ENCODE data around the gene LMF2.
A peak's percentile ranks its signal among the peaks of the same experiment; 100 is the strongest.
"Not testable (repeated sequence)": the region's sequence is repeated elsewhere in the genome, so short reads cannot be mapped to it uniquely, and the experiment has no call there.

The LMF2 gene

DNA sequence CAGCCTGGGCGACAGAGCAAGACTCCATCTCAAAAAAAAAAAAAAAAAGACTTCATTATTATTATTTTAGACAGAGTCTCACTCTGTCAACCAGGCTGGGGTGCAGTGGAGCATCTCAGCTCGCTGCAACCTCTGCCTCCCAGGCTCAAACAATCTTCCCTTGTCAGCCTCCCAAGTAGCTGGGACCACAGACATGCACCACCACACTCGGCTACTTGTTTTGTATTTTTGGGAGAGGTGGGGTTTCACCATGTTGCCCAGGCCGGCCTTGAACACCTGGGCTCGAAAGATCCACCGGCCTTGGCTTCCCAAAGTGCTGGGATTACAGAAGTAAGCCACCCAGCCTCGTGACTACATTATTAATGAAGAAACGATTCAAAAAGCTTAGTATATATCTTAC, 27.6 kb upstream of the LMF2 start:
- DNase-seq (ENCODE audit: low read depth) = no peak

GRCh38 chr22:50533856-50534711, 26.6 kb upstream of the LMF2 start:
- DNase-seq (ENCODE audit: low read depth) = not testable (repeated sequence)

DNA sequence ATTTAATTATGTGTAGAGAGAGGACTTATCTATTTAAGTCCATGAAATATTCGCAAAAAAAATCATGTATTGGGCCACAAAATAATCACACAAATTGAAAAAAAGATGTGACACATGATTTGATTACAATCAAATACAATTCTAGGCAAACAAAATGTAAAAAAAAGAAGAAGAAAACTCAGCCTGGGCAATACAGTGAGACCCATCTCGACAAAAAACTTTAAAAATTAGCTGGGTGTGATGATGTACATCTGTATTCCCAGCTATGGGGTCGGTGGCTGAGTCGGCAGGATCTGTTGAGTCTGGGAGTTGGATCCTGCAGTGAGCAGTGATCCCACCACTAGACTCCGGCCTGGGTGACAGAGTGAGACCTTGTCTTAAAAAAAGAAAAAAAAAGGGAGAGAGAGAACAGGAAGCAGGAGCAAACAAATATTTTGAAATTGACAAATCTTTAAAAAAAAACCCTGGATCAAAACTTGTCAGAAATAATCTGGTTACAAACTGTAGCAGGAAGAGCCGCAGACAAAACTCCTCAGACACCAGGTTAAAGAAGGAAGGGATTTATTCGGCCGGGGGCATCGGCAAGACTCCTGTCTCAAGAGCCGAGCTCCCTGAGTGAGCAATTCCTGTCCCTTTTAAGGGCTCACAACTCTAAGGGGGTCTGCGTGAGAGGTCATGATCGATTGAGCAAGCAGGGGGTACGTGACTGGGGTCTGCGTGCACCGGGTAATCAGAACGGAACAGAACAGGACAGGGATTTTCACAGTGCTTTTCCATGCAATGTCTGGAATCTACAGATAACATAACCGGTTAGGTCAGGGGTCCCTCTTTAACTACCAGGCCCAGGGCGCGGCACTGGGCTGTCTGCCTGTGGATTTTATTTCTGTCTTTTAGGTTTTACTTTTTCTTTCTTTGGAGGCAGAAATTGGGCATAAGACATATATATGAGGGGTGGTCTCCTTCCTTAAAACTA, 25.6 kb upstream of the LMF2 start:
- no peak for DNase-seq (ENCODE audit: low read depth)

DNA sequence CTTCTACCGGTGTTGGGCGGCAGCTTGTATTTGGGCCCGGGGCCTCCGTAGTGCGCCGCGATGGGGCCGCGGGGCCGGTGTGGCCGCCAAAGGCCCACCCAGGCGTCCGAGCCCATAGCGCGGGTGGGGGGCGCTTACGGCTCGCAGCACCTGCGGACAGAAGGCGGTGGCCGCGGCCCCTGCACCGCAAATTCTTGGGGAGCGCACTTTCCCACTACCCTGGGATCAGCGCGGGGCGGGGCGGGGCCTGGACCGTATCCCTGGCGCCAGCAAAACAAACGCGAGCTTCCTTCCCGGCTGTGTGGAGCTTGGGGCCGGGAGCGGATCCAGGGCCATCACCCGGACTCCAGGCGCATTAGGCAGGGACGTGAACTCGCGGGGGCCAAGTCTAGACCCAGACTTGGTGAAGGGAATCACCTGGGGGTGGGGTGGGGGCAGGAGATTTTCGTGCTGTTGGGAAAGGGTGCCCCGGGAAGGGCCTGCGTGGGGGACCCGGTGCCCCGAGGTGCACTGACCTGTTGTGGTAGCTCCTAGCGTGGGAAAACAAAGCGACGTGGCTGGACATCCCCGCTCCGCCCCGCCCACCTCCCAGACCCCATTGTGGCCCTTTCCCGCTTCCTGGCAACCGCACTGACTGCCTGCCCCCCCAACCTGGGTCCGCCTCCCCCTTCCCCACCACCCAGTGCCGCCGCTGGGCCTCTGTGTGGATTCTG, 24.6 kb upstream of the LMF2 start:
- DNase-seq (ENCODE audit: low read depth) = no peak

GRCh38 chr22:50531546-50531961, 24.1 kb upstream of the LMF2 start:
- no peak for DNase-seq (ENCODE audit: low read depth)

GRCh38 chr22:50530877-50531545, 23.5 kb upstream of the LMF2 start:
- DNase-seq (ENCODE audit: low read depth) = peak; percentile 56

DNA sequence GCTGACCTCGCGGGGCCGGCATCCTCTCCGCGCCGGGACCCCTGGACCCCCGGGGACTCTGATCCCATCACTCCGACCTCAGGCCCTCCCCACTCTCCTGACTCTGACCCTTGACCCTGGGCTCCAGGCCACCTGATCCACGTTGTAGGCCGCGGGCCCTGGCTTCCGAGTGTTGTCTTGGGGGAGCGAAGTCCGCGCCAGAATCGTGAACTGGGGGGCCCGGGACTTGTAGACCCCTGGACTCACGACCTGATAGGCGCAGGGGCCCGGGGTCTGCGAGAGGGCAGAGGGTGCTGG, 23.0 kb upstream of the LMF2 start:
- DNase-seq (ENCODE audit: low read depth) = no peak

GRCh38 chr22:50529897-50530579, 22.5 kb upstream of the LMF2 start, which contains the start of gene TYMP:
Gene TYMP (minus strand): TSS chr22:50530012. CDS start chr22:50529709, 303 bp downstream.
- peak; percentile 55 for DNase-seq (ENCODE audit: low read depth)

DNA sequence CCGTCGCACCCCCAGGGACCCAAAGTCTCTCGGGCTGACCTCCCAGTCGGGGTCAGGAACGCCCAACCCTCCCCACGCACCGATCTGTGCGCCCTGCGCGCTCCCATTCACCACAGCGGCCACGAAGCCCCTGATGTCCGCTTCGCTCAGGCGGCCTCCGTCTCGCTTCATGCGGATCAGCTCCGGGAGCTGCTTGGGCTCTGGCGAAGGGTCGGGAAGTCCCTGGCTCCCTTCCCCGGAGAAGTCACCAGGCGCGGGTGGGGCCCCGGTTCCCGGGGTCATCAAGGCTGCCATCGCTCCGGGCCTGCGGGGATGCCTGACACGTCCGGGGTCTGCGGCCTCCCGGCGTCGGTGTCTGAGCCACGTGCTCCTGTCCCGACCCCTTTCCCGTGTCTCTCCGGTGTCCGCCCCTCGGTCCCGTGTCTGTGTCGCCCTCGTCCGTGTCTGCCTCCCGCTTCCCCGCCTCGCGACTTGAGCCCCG, 22.0 kb upstream of the LMF2 start:
- no peak for DNase-seq (ENCODE audit: low read depth)

DNA sequence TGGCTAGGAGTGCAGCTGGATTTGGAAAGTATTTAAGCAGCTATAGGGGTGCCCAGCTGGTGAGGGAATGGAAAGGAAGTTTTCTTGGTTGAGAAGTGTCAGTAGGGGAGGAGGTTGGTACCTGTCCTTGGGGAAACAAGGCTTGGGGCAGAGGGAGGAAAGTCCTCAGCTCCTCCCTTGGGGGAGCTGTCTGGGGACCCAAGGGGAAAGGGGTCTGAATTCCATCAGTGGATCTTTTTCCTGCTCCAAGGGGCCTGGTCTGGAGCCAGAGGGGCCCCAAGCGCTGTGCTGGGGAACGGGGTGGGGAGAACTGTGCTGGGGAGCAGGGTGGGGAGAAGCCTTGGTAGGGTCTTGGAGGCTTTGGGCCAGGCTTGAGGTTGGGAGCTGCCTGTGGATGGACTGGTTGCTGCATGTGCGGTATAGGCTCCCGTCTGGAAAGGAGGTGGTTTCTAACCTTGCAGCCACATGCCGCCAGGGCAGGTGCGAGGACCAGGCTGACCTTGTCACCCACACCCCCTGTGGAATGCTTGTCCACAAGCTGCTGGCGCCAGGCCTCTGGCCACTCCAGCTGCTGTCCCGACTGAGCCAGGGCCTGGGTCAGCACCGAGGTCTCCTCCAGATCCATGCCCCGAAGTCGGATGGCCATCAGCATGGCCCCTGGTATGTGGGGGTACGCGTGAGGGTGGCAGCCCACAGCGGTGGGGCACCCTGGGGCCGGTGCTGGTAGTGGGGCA, 21.3 kb upstream of the LMF2 start:
- no peak for DNase-seq (ENCODE audit: low read depth)

DNA sequence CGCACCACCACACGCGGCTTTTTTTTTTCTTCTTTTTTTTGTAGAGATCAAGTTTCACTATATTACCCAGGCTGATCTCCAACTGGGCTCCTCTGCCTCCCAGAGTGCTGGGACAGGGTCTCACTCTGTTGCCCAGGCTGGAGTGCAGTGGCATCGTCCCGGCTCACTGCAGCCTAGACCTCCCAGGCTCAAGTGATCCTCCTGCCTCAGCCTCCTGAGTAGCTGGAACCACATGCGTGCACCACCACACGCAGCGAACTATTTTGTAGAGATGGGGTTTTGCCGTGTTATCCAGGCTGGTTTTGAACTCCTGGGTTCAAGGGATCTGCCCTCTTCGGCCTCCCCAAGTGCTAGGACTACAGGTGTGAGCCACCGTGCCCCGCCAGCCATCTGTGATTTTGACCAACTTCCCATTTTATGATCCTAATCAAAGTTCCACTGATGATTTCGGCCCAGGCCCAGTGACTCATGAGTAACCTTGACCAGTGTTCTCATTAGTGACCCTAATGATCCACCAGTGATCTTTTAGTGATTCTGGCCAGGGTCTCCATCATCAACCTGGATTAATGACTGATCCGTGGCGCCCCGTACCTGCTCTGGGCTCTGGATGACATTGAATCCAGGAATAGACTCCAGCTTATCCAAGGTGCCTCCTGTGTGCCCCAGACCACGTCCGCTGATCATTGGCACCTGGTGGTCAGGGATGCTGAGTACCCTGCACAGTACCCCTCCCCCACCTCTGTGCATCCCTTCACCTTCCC, 20.6 kb upstream of the LMF2 start:
- DNase-seq (ENCODE audit: low read depth) = no peak

- DNase-seq (ENCODE audit: low read depth) = no peak
These were observed 19.6 kb upstream of the LMF2 start for GRCh38 chr22:50526834-50527801.

DNA sequence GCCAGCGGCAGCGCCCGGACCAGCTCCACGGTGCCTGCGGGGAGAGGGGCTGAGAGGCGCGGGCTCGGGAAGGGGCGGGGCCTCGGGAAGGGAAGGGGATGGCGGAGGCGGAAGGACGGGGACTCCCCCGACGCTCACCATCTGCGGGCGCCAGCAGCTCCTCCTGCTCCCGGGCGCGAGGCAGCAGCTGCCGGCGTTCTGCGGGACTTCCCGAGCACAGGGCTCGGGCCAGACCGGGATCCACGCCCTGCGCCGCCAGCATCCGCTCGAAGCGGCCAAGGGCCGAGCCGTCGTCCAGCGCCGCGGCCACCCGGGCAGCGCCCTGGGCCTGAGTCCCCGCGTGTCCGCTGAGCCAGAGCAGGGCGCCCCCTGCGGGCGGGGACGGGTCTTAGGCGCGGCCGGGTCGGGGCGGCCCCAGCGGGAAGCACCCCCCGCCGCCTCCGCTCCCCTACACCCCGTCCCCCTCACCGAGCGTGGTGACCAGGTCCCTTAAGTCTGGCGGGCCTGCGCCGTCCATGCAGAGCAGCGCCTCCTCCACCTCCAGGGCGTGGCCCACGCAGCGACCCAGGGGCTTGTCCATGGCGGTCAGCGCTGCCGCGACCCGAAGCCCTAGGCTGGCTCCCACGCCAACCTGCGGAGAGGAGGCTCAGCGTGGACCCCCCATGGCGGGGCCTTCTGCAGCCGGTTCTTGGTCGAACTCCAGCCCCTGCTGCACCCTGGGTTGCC, 18.8 kb upstream of the LMF2 start:
- DNase-seq (ENCODE audit: low read depth) = peak; percentile 67

GRCh38 chr22:50525858-50526107, 18.3 kb upstream of the LMF2 start:
- DNase-seq (ENCODE audit: low read depth) = no peak

- peak; percentile 98 for DNase-seq (ENCODE audit: low read depth)
These were observed 17.8 kb upstream of the LMF2 start, which contains the start of gene SCO2 for GRCh38 chr22:50525104-50525857. Gene SCO2 (minus strand): TSS chr22:50525598. CDS start chr22:50524411, 1,187 bp downstream.

DNA sequence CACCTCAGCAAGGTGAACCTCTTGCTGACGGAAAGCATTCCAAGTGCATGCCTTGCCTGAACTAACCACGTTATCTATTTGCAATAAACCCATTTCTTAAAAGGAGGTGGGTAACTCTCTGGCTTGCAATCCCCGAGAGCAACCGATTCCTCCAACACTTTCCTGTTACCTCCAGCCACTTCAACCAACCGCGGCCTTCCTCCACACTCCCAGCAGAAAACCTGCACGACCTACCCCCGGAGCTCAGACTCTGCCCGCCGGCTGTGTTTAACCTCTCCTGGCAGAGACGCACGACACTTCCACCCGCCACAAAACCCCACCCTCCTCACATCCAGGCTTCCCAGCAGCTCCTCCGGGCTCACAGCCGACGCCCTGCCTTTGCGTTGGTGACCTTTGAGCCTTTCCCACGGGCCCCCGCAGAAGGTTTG, 17.2 kb upstream of the LMF2 start:
- DNase-seq (ENCODE audit: low read depth) = no peak

Data from activated T-helper 1 cell treated with Interleukin-2 at 50 U/mL for 16 hours (primary cell).